GM21529 (cell line): ENCODE results near the gene MARCHF6.

Experiments
- ATAC-seq: cut with Tn5 transposase; IDR thresholded peaks from one replicate; pipeline ENCODE4 v1.9.1; 2021; ENCODE audit not compliant: unreplicated experiment

The MARCHF6 gene, protein sequence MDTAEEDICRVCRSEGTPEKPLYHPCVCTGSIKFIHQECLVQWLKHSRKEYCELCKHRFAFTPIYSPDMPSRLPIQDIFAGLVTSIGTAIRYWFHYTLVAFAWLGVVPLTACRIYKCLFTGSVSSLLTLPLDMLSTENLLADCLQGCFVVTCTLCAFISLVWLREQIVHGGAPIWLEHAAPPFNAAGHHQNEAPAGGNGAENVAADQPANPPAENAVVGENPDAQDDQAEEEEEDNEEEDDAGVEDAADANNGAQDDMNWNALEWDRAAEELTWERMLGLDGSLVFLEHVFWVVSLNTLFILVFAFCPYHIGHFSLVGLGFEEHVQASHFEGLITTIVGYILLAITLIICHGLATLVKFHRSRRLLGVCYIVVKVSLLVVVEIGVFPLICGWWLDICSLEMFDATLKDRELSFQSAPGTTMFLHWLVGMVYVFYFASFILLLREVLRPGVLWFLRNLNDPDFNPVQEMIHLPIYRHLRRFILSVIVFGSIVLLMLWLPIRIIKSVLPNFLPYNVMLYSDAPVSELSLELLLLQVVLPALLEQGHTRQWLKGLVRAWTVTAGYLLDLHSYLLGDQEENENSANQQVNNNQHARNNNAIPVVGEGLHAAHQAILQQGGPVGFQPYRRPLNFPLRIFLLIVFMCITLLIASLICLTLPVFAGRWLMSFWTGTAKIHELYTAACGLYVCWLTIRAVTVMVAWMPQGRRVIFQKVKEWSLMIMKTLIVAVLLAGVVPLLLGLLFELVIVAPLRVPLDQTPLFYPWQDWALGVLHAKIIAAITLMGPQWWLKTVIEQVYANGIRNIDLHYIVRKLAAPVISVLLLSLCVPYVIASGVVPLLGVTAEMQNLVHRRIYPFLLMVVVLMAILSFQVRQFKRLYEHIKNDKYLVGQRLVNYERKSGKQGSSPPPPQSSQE

GRCh38 chr5:10353241-10354047, at the start of gene MARCHF6:
Gene MARCHF6, plus strand, starts transcription at chr5:10353695. Its CDS starts 204 bp downstream, at chr5:10353899.
- ATAC-seq = peak; percentile 82

GRCh38 chr5:10303699-10304170, 49.8 kb upstream of the MARCHF6 start:
- ATAC-seq = no peak

DNA sequence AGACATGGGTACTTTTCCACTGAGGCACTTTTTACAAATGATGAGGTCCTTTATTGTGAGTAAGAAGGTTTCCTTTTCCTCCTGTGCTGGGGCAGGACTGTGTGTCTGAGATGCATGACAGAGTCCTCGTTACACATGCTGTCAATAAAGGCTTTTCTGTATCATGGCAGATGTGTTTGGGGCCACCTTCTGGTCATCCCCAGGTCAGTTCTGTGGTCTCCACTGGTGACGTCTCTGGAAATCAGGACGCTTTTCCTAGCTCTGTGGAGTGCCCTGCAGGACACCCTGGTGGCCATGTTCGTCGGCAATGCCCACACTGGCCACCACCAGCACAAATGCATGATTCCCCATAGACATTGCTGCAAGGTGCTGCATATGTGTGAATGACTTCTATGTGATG, 48.6 kb upstream of the MARCHF6 start:
- ATAC-seq = no peak

DNA sequence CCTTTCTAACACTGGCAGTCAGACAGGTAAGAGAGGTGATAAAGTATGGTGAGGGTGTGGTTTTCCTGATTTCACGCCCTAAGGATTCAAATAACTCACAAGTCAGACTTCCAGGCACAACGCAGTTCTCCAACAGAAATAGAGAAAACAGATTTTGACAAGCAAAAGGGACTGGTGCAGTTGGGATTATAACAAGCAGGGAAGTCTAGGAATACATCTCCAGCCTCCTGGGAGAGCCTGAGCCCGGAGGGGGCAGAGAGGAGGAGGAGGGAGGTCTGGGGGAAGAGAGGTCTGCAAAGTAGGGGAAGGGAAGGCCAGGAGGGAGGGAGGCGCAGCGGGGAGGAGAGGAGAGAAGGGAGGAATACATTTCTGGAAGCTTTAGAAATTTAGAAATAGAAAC, 47.4 kb upstream of the MARCHF6 start:
- no peak for ATAC-seq

DNA sequence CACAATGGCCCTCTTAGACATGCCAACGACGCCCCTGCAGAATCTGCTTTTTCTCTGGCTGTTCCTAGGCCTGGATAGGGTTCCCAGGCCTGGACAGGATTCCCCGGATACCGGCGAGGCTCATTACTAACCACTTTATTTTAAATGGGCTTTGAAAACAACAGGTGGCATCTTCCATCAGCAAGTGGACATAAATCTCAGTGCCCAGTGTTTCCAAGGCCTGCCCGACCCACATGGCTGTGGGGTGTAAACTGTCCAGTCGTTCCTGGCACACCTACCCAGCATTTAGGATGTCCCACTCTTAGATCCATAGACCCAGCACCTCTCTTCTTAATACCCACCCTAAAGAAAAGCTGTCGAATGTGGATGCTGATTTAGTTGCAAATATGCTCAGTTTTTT, 46.7 kb upstream of the MARCHF6 start:
- no peak for ATAC-seq

DNA sequence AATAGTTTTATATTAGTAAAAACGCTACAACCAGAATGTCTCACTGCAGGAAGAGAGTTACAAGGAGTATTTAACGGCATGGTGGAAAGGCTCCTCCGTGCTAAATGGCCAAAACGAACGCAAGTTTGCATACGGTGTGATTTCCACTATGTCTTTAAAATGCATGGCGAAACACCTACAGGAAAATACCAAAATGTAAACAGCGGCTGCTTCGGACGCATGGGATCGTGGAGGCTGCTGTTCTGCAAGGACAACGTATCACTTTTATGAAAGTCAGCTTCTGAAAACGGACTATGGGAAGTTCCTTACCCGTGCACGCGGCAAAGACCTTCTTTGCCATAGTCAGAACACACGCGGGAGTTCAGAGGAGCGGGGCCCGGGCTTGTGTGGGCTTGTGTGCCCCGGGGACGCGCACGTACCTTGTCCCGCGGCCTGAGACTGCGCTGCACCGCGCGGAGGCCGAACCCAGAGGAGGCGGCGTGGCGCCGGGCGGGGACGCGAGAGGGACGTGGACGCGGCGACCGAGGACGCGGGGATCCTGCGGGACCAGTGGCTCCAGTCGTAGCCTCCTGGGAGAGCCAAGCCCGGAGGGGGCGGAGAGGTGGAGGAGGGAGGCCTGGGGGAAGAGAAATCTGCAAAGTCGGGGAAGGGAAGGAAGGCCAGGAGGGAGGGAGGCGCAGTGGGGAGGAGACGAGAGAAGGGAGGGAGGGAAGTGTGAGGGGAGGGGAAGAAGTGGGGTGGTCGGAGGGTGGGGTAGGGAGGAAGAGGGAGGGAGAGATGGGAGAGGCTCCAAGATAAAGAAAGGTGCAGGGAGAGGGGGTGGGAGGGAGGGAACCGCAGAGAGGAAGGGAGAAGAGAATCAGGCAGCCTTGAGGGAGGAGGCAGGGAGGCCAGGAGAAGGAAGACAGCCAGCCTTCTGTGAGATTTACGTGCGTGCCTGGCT, 46.0 kb upstream of the MARCHF6 start, which contains the start of gene CMBL:
Gene CMBL (minus strand): TSS at position 697 of the 943 bp plus-strand sequence. CDS start 17,140 bp downstream, outside the sequence.
- peak; percentile 72 for ATAC-seq

DNA sequence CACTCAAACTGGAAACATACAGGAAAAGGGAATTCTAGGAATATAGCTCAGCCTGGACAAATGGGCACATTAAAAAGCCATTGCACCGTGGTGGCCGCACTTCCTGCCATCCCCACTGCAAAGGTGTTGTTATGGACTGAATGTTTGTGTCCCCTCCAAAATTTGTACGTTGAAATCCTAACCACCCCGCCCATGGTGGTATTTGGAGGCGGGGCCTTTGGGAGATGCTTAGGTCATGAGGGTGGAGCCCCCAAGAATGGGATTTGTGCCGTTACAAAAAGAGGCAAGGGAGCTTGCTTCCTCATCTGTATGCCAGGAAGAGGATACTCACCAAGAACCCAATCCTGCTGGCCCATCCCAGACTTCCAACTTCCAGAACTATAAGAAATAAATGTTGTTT, 44.7 kb upstream of the MARCHF6 start:
- no peak for ATAC-seq

GRCh38 chr5:10310066-10310779, 43.3 kb upstream of the MARCHF6 start:
- no peak for ATAC-seq

- ATAC-seq = peak; percentile 67
These were observed 42.5 kb upstream of the MARCHF6 start for GRCh38 chr5:10310835-10311570.

DNA sequence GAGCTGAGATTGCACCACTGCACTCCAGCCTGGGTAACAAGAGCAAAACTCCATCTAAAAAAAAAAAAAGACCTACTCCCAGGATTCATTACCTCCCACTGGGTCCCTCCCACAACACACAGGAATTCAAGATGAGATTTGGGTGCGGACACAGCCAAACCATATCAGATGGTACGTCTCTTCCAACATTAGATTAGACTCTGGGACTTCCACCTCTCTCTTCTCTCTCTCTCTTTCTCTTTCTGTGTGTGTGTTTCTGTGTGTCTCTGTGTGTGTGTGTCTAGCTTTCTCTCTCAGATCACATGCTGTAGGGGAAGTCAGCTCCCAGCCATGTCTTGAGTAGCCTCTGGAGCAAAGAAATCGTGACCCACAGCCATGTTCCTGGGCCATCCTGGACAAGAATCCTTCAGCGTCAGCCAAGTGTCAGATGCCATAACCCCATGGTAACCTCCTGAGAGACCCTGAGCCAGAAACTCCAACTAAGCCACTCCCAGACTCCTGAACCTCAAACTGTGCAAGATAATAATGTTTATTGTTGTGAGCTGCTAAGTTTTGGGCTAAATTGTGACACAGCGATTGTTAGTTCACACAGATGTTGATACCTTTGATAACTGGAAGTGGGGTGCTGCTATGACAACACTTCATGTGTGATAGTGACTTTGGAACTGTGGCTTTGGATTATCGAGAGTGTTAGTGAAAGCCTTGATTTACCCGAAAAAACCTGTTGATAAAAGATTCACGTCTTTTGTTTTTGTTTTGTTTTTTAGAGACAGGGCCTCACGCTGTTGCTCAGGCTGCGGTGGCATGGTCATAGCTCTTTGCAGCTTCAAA, 41.7 kb upstream of the MARCHF6 start:
- no peak for ATAC-seq

DNA sequence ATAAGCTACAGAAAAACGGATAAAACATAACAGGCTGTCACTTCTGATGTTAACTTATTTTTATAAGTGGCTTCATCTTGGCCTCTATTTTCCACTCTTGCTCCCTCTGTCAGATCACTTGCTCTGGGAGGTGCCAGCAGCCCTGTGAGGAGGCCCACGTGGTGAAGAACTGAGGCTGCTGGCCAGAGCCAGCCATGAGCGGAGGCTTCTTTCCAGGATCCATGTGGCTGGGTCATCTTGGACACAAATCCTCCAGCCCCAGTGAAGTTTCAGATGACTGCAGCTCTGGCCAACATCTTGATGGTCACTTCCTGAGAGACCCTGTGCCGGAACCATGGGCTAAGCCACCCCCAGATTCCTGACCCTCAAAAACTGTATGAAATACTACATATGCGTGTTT, 38.3 kb upstream of the MARCHF6 start:
- ATAC-seq = no peak

DNA sequence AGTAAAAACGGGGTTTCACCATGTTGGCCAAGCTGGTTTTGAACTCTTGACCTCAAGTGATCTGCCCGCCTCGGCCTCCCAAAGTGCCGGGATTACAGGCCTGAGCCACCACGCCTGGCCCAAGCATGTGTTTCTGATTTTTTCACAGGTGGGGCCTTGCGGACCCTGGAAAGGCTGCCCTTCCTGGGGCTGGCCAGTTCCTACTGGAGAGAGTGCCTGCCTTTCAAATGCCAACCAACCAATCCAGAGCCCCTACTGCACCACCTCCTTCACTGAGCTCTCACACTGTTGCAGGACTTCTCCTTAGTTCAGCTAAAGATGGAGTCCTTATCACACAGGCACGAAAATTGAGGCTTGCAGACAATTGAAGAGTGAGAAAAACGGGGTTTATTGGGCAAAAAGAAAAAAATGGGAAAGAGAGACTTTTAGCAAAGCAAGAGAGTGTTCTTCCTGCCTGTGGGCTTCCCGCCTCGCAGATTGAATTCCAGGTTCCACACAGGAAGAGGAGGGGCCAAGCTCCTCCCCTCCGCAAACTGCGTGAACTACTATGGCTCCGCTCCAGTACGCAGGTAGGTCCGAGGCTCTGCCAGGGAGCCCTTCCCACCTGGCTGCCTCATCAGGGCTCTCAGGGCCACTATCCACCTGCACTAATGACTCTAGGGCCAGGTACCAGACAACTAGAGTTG, 37.5 kb upstream of the MARCHF6 start:
- no peak for ATAC-seq

- ATAC-seq = peak; percentile 72
These were observed 35.4 kb upstream of the MARCHF6 start for GRCh38 chr5:10317825-10318682.

GRCh38 chr5:10319202-10319851, 34.2 kb upstream of the MARCHF6 start:
- no peak for ATAC-seq

DNA sequence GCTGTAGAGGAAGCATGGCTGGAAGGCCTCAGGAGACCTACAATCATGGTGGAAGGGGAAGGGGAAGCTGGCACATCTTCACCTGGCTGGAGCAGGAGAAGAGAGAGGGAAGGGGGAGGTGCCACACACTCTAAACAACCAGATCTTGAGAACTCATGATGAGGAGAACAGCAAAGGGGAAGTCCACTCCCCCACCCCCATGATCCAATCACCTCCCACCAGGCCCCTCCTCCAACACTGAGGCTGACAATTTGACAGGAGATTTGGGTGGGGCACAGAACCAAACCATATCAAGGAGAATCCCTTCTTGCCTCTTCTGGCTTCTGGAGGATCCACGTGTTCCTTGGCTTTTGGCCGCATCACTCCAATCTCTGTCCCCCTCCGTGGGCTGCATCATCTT, 32.7 kb upstream of the MARCHF6 start:
- ATAC-seq = no peak

DNA sequence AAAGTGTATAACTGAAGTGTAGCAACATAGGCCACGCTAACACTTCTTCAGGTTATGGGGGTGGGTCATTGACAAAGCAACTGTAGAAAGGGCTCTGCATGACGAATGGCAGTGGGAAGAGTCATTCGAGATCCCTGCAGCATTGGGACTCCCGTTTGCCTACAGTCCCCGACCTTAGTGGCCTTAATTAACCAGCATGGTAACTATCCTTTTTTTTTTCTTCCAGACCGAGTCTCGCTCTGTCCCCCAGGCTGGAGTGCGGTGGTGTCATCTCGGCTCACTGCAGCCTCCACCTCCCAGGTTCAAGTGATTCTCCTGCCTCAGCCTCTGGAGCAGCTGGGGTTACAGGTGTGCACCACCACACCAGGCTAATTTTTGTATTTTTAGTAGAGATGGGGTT, 31.6 kb upstream of the MARCHF6 start:
- ATAC-seq = no peak
